Erythroblast (primary cell): ENCODE results near the gene WASHC3.

Source experiments
- GATA1 ChIP-seq: IDR thresholded peaks from 2 replicates; pipeline ENCODE4 v1.6.1; 2011; ENCODE audit warnings: low read depth, mild to moderate bottlenecking, control low read depth, low read length, moderate library complexity
- POLR2A ChIP-seq: IDR thresholded peaks from 2 replicates; pipeline ENCODE4 v1.6.1; 2011; ENCODE audit warnings: mild to moderate bottlenecking, low read length

GRCh38 chr12:102063069-102063468 is 1.3 kb upstream of the WASHC3 start:
- TF ChIP-seq POLR2A (no peak), GATA1 (no peak)
